HEK293 (cell line): ENCODE measurements around the gene TPM1.
"Not testable (repeated sequence)": the region's sequence is repeated elsewhere in the genome, so short reads cannot be mapped to it uniquely, and the experiment has no call there.

Experiments used
- CTCF ChIA-PET: fragments of 350-600 bp; formaldehyde crosslinking; extraction: SDS; loops from one replicate; lab custom pipeline; 2021; ENCODE audit warnings: antibody characterized with exemption; lab: Yijun Ruan, JAX
- POLR2A ChIA-PET: fragments of 300-600 bp; formaldehyde crosslinking; extraction: SDS; loops from one replicate; lab custom pipeline; 2020; ENCODE audit warnings: antibody characterized with exemption, inconsistent platforms; lab: Yijun Ruan, JAX
- H3K27ac ChIP-seq: fragments of 200-500 bp; sonication (Bioruptor generic); 2 replicates; pipeline ENCODE4 v1.5.1; 2014; ENCODE audit warnings: low read depth, low read length, control low read depth, inconsistent platforms; ENCODE audit errors: extremely low read depth
- H3K36me3 ChIP-seq, 2 experiments: fragments of 200-500 bp in 1 of 2; sonication (Bioruptor generic) in 1 of 2; 1 replicate in 1 of 2; 2 replicates in 1 of 2; pipeline ENCODE4 v1.5.1; 2014 to 2017; ENCODE audit warnings: inconsistent platforms in 2 of 2, low read length in 2 of 2; ENCODE audit not compliant: control insufficient read depth in 2 of 2, insufficient read depth in 1 of 2
- H3K4me1 ChIP-seq: fragments of 200-500 bp; sonication (Bioruptor generic); 2 replicates; pipeline ENCODE4 v1.5.1; 2014; ENCODE audit warnings: mild to moderate bottlenecking, low read length, inconsistent platforms; ENCODE audit not compliant: control insufficient read depth, insufficient read depth
- H3K4me3 ChIP-seq: 2 replicates; pipeline ENCODE4 v1.5.1; 2011; ENCODE audit warnings: low read depth, mild to moderate bottlenecking, control low read depth, low read length, moderate library complexity
- H3K9me3 ChIP-seq: fragments of 200-500 bp; sonication (Bioruptor generic); 2 replicates; pipeline ENCODE4 v1.5.1; 2014; ENCODE audit warnings: low read depth, low read length, inconsistent platforms; ENCODE audit not compliant: control insufficient read depth, insufficient read depth
- AEBP2 ChIP-seq: fragments of 450-650 bp; formaldehyde crosslinking; IDR thresholded peaks from 2 replicates; pipeline ENCODE4 v1.5.1; 2016; ENCODE audit warnings: missing biosample characterization, missing genetic modification characterization, borderline replicate concordance
- GLI2 ChIP-seq: fragments of 450-650 bp; formaldehyde crosslinking; IDR thresholded peaks from 2 replicates; pipeline ENCODE4; 2017; ENCODE audit warnings: missing biosample characterization, missing genetic modification characterization, low read depth, borderline replicate concordance
- GLIS1 ChIP-seq: fragments of 450-650 bp; formaldehyde crosslinking; IDR thresholded peaks from 2 replicates; pipeline ENCODE4 v1.5.1; 2016; ENCODE audit warnings: missing biosample characterization, missing genetic modification characterization
- GLIS2 ChIP-seq: fragments of 450-650 bp; formaldehyde crosslinking; IDR thresholded peaks from 2 replicates; pipeline ENCODE4 v1.5.1; 2016; ENCODE audit warnings: missing biosample characterization, missing genetic modification characterization
- HOXC10 ChIP-seq: sonication (generic); formaldehyde crosslinking; IDR thresholded peaks from 2 replicates; pipeline ENCODE4 v1.8.1; 2023; ENCODE audit warnings: mild to moderate bottlenecking, missing genetic modification reagents
- KLF1 ChIP-seq: fragments of 450-650 bp; formaldehyde crosslinking; IDR thresholded peaks from 2 replicates; pipeline ENCODE4 v1.5.1; 2016; ENCODE audit warnings: missing biosample characterization, missing genetic modification characterization
- MEIS1 ChIP-seq: sonication (generic); formaldehyde crosslinking; IDR thresholded peaks from 2 replicates; pipeline ENCODE4 v1.8.1; 2022; ENCODE audit warnings: missing genetic modification reagents, mild to moderate bottlenecking, borderline replicate concordance
- ZBTB20 ChIP-seq: fragments of 450-650 bp; formaldehyde crosslinking; IDR thresholded peaks from 2 replicates; pipeline ENCODE4 v1.5.1; 2016; ENCODE audit warnings: missing biosample characterization, missing genetic modification characterization
- ZBTB48 ChIP-seq: fragments of 450-650 bp; formaldehyde crosslinking; IDR thresholded peaks from 2 replicates; pipeline ENCODE4 v1.5.1; 2016; ENCODE audit warnings: missing biosample characterization, missing genetic modification characterization
- ZBTB7A ChIP-seq: fragments of 450-650 bp; formaldehyde crosslinking; IDR thresholded peaks from 2 replicates; pipeline ENCODE4 v1.5.1; 2016; ENCODE audit warnings: low read depth, missing biosample characterization, missing genetic modification characterization
- ZEB2 ChIP-seq: fragments of 450-650 bp; formaldehyde crosslinking; IDR thresholded peaks from 2 replicates; pipeline ENCODE4 v1.5.1; 2016; ENCODE audit warnings: missing biosample characterization, missing genetic modification characterization
- ZFHX2 ChIP-seq: fragments of 450-650 bp; formaldehyde crosslinking; conservative IDR thresholded peaks from 2 replicates; pipeline ENCODE4 v1.5.1; 2016; ENCODE audit warnings: missing biosample characterization, missing genetic modification characterization
- ZFP3 ChIP-seq: fragments of 450-650 bp; formaldehyde crosslinking; IDR thresholded peaks from 2 replicates; pipeline ENCODE4 v1.5.1; 2016; ENCODE audit warnings: low read depth, missing biosample characterization, missing genetic modification characterization
- ZNF184 ChIP-seq: fragments of 450-650 bp; IDR thresholded peaks from 2 replicates; pipeline ENCODE4 v1.5.1; 2018; ENCODE audit warnings: missing biosample characterization, mild to moderate bottlenecking, missing genetic modification characterization
- ZNF239 ChIP-seq: fragments of 450-650 bp; formaldehyde crosslinking; IDR thresholded peaks from 2 replicates; pipeline ENCODE4 v1.5.1; 2016; ENCODE audit warnings: missing biosample characterization, missing genetic modification characterization
- ZNF248 ChIP-seq: fragments of 450-650 bp; formaldehyde crosslinking; IDR thresholded peaks from 2 replicates; pipeline ENCODE4 v1.5.1; 2017; ENCODE audit warnings: missing biosample characterization, missing genetic modification characterization
- ZNF292 ChIP-seq: fragments of 450-650 bp; formaldehyde crosslinking; IDR thresholded peaks from 2 replicates; pipeline ENCODE4 v1.5.1; 2016; ENCODE audit warnings: low read depth, missing biosample characterization, missing genetic modification characterization, borderline replicate concordance
- ZNF335 ChIP-seq: fragments of 450-650 bp; formaldehyde crosslinking; conservative IDR thresholded peaks from 2 replicates; pipeline ENCODE4 v1.5.1; 2016; ENCODE audit warnings: missing biosample characterization, missing genetic modification characterization
- ZNF548 ChIP-seq: fragments of 450-650 bp; formaldehyde crosslinking; IDR thresholded peaks from 2 replicates; pipeline ENCODE4 v1.5.1; 2016; ENCODE audit warnings: missing biosample characterization, missing genetic modification characterization
- ZNF580 ChIP-seq: fragments of 450-650 bp; formaldehyde crosslinking; IDR thresholded peaks from 2 replicates; pipeline ENCODE4 v1.5.1; 2016; ENCODE audit warnings: missing biosample characterization, missing genetic modification characterization
- ZNF621 ChIP-seq: fragments of 450-650 bp; formaldehyde crosslinking; IDR thresholded peaks from 2 replicates; pipeline ENCODE4 v1.5.1; 2017; ENCODE audit warnings: missing biosample characterization, missing genetic modification characterization
- ZNF645 ChIP-seq: fragments of 450-650 bp; formaldehyde crosslinking; IDR thresholded peaks from 2 replicates; pipeline ENCODE4; 2016; ENCODE audit warnings: missing biosample characterization, missing genetic modification characterization
- ZNF660 ChIP-seq: fragments of 450-650 bp; IDR thresholded peaks from 2 replicates; pipeline ENCODE4 v1.5.1; 2018; ENCODE audit warnings: missing biosample characterization, mild to moderate bottlenecking, missing genetic modification characterization
- ZNF670 ChIP-seq: fragments of 450-650 bp; formaldehyde crosslinking; IDR thresholded peaks from 2 replicates; pipeline ENCODE4 v1.5.1; 2016; ENCODE audit warnings: missing biosample characterization, missing genetic modification characterization, low read depth
- ZNF704 ChIP-seq: fragments of 450-650 bp; formaldehyde crosslinking; IDR thresholded peaks from 2 replicates; pipeline ENCODE4 v1.5.1; 2016; ENCODE audit warnings: missing biosample characterization, missing genetic modification characterization
- ZSCAN23 ChIP-seq: fragments of 450-650 bp; formaldehyde crosslinking; IDR thresholded peaks from 2 replicates; pipeline ENCODE4 v1.5.1; 2016; ENCODE audit warnings: missing biosample characterization, missing genetic modification characterization

Gene TPM1

GRCh38 chr15:63041974-63042876, at the start of gene TPM1 (continued):
- TF ChIP-seq ZNF184 (tag by site-specific recombination) (no peak), ZFP3 (tag by site-specific recombination) (no peak), ZNF645 (no peak), ZNF548 (tag by site-specific recombination) (no peak), ZBTB48 (tag by site-specific recombination) (peak; percentile 52; the same call in 1 of the 2 replicates), GLI2 (tag by site-specific recombination) (no peak), ZBTB20 (peak; percentile 17; the same call in 1 of the 2 replicates), ZFHX2 (tag by site-specific recombination) (peak; percentile 42; the same call in 1 of the 2 replicates), GLIS1 (peak; percentile 82), KLF1 (tag by site-specific recombination) (peak; percentile 21; the same call in 1 of the 2 replicates), ZNF704 (no peak), ZEB2 (no peak), ZNF248 (tag by site-specific recombination) (no peak), ZSCAN23 (tag by site-specific recombination) (no peak), ZBTB7A (tag by site-specific recombination) (no peak), ZNF580 (tag by site-specific recombination) (no peak), ZNF239 (tag by site-specific recombination) (no peak), AEBP2 (tag by site-specific recombination) (no peak), GLIS2 (tag by site-specific recombination) (peak; percentile 80), ZNF292 (tag by site-specific recombination) (no peak), ZNF335 (peak; percentile 84), MEIS1 (no peak), ZNF670 (tag by site-specific recombination) (no peak), HOXC10 (CRISPR knock-in tag) (no peak), ZNF621 (tag by site-specific recombination) (no peak)

DNA sequence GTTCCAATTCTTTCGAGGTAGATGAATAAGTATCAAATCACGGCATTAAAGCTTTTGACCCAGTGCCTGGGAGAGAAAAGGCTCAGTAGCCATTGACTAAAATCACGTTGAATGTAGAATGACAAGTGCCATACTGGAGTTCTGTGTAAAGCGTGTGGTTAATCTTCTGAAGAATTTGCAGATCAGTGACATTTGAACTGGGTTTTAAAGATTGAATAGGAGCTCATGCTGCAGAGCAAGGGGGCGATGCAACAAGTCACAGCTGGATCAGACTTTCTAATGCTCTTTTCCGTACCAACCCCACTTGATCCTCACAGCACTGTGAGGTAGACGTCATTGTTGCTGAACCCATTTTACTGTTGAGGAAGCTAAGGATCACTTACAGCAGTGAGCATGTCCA, 49.5 kb upstream of the TPM1 start:
- no peak overlapping the region for H3K27ac ChIP-seq

GRCh38 chr15:62993632-62994031, 48.9 kb upstream of the TPM1 start:
- H3K36me3 ChIP-seq, H3K27ac ChIP-seq, H3K4me3 ChIP-seq, H3K9me3 ChIP-seq, H3K4me1 ChIP-seq, POLR2A ChIA-PET: not testable (repeated sequence)
- CTCF ChIA-PET = interaction anchor here (0.6 kb wide), 1 partner anchor 309 kb away, joined by 3 read pairs; no protein-coding TSS in a partner anchor

More for the DNA sequence above, 49.5 kb upstream of the TPM1 start:
- ChIA-PET POLR2A (no interaction called here), CTCF (interaction anchor here (0.6 kb wide), 1 partner anchor 309 kb away, joined by 3 read pairs; no protein-coding TSS in a partner anchor)
- H3K4me3 ChIP-seq = no peak overlapping the region
- H3K9me3 ChIP-seq = no peaks in the 10 kb centered on the region
- TF ChIP-seq ZNF660 (tag by site-specific recombination) = no peak
- 0 out of 2 replicates have a peak, but pooled peaks have one; percentile 53 for TF ChIP-seq ZFP3 (tag by site-specific recombination)
- no peaks in the 10 kb centered on the region for H3K4me1 ChIP-seq
- no peaks in the 10 kb centered on the region for H3K36me3 ChIP-seq
